ENCODE results near the gene ROR2. TPM values are rescaled to one million over a fixed set of nuclear protein-coding genes. Genes with fewer than 3 reads are reported as not detected.
"Not testable (repeated sequence)": the region's sequence is repeated elsewhere in the genome, so short reads cannot be mapped to it uniquely, and the experiment has no call there.

The ROR2 gene
- total and polyA plus RNA-seq, 11 donors: 0.18 to 9.0 (median 0.49) TPM

DNA sequence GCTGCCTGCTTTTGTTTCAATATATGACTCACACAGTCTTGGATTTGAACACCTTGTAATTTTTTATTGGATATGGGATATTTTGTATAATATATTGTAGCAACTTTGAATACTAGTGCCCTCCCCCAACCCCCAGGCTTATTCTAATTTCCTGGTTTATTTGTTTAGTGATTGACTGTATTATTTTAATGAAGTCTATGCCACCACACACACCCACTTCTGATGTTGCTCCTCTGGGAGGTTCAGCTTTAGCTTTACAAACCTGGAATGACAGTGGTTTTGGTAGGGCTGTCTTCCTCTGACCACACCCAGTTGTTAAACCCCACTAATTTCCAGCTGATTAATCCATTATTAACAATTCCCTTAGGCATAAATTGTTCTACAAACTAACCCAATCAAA lies 320.3 kb downstream of the ROR2 start:
- H3K27me3 ChIP-seq: no peaks in the 10 kb centered on the region
- no peak for TF ChIP-seq POLR2A (IDR thresholded peaks at IDR 0.05)
- TF ChIP-seq, protein P1, sequence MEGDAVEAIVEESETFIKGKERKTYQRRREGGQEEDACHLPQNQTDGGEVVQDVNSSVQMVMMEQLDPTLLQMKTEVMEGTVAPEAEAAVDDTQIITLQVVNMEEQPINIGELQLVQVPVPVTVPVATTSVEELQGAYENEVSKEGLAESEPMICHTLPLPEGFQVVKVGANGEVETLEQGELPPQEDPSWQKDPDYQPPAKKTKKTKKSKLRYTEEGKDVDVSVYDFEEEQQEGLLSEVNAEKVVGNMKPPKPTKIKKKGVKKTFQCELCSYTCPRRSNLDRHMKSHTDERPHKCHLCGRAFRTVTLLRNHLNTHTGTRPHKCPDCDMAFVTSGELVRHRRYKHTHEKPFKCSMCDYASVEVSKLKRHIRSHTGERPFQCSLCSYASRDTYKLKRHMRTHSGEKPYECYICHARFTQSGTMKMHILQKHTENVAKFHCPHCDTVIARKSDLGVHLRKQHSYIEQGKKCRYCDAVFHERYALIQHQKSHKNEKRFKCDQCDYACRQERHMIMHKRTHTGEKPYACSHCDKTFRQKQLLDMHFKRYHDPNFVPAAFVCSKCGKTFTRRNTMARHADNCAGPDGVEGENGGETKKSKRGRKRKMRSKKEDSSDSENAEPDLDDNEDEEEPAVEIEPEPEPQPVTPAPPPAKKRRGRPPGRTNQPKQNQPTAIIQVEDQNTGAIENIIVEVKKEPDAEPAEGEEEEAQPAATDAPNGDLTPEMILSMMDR (IDR thresholded peaks at IDR 0.05): no peak
- H3K27ac ChIP-seq: no peak overlapping the region
- H3K9me3 ChIP-seq: peaks cover 0 to 9% (median 0%) of the 10 kb centered on the region in 12 donors
- H3K4me1 ChIP-seq: no peaks in the 10 kb centered on the region
- H3K36me3 ChIP-seq: no peaks in the 10 kb centered on the region
- no peak overlapping the region for H3K4me3 ChIP-seq
- intact Hi-C loops (cut with DNase I): no loop called here
- ATAC-seq (no peak), DNase-seq (no peak)

DNA sequence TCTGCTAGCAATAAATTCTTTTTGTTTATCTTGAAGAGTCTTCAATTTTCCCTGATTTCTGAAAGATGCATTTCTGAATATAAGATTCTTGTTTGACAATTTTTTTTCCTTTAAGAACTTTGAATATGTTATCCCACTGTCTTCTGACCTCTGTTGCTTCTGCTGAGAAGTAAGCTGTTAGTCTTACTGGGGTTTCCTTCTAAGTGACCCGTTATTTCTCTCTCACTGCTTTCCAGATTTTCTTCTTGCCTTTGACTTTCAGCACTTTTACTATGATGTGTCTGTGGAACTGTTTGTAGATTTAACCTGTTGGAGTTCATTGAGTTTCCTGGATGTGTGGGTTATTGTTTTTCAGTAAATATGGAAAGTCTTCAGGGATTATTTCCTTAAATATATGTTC lies 321.1 kb downstream of the ROR2 start:
- DNase-seq (no peak), ATAC-seq (no peak)
- no peaks in the 10 kb centered on the region for H3K36me3 ChIP-seq
- no peak overlapping the region for H3K4me3 ChIP-seq
- no peak for TF ChIP-seq POLR2A (IDR thresholded peaks at IDR 0.05)
- TF ChIP-seq, protein P1 (IDR thresholded peaks at IDR 0.05): no peak
- intact Hi-C loops (cut with DNase I): no loop called here
- no peaks in the 10 kb centered on the region for H3K4me1 ChIP-seq
- H3K9me3 ChIP-seq: peaks cover 0 to 11% (median 0%) of the 10 kb centered on the region in 12 donors
- no peaks in the 10 kb centered on the region for H3K27me3 ChIP-seq
- H3K27ac ChIP-seq: no peak overlapping the region
- WGBS, 4 donors: 76 to 98% (median 90%) methylated on average over 1 of the region's 1 CpG

DNA sequence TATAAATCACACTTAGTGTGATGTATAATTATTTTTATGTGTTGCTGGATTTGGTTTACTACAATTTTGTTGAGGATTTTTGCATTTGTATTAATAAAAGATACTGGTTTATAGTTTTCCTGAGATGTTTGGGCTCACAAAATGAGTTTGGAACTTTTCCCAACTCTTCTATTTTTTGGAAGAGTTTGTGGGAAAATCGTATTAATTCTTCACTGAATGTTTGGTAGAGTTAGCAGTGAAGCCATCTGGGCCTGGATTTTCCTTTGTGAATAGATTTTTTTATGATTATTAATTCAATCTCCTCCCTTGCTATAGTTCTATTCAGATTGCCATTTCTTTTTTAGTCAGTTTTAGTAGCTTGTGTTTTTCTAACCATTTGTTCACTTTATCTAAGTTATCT lies 324.7 kb downstream of the ROR2 start:
- peaks cover 0 to 15% (median 0%) of the 10 kb centered on the region in 12 donors for H3K9me3 ChIP-seq
- intact Hi-C loops (cut with DNase I): no loop called here
- no peak for DNase-seq

DNA sequence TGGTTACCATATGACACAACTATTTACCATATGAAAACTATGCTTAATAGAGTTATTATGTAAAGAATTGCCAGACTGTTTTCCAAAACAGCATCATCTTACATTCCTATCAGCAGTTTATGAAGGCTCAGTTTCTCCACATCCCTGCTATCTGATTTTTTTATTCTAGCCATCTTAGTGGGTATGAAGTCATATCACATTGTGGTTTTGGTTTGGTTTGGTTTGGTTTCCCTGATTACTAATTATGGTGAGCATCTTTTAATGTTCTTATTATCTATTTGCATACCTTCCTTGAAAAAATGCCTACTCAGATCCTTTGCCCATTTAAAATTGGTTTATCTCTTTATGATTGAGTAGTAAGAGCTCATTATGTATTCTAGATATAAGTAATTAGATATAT lies 327.0 kb downstream of the ROR2 start:
- intact Hi-C loops (cut with DNase I): no loop called here
- no peaks in the 10 kb centered on the region for H3K4me1 ChIP-seq
- no peaks in the 10 kb centered on the region for H3K36me3 ChIP-seq
- no peaks in the 10 kb centered on the region for H3K27me3 ChIP-seq
- DNase-seq (no peak), ATAC-seq (no peak)
- TF ChIP-seq, protein P1 (IDR thresholded peaks at IDR 0.05): no peak
- TF ChIP-seq POLR2A (IDR thresholded peaks at IDR 0.05): no peak
- H3K27ac ChIP-seq: no peak overlapping the region
- H3K4me3 ChIP-seq: no peak overlapping the region
- peaks cover 0 to 7% (median 0%) of the 10 kb centered on the region in 12 donors for H3K9me3 ChIP-seq

More for the DNA sequence above, 324.7 kb downstream of the ROR2 start:
- TF ChIP-seq, protein P1 (IDR thresholded peaks at IDR 0.05): no peak
- no peak for TF ChIP-seq POLR2A (IDR thresholded peaks at IDR 0.05)
- Histone ChIP-seq H3K36me3 (no peaks in the 10 kb centered on the region), H3K27me3 (no peaks in the 10 kb centered on the region), H3K27ac (no peak overlapping the region), H3K4me3 (no peak overlapping the region), H3K4me1 (no peaks in the 10 kb centered on the region)
- ATAC-seq: no peak
- WGBS, 4 donors: 36 to 54% (median 44%) methylated on average over 1 of the region's 1 CpG

DNA sequence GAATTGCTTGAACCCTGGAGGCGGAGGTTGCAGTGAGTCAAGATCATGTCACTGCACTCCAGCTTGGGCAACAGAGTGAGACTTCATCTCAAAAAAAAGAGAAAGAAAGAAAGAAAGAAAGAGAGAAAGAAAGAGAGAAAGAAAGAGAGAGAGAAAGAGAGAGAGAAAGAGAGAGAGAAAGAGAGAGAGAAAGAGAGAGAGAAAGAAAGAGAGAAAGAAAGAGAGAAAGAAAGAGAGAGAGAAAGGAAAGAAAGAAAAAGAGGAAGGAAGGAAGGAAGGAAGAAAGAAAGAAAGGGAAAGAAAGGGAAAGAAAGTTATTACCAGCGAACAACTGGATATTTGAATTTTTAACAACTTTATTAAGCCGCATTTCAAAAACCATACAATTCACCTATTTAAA lies 327.9 kb downstream of the ROR2 start:
- 94 to 98% (median 95%) methylated on average over 3 of the region's 3 CpGs for WGBS, 4 donors
- H3K27me3 ChIP-seq; H3K9me3 ChIP-seq; DNase-seq; ATAC-seq; H3K4me3 ChIP-seq; intact Hi-C loops (cut with DNase I); H3K27ac ChIP-seq; H3K36me3 ChIP-seq; H3K4me1 ChIP-seq: not testable (repeated sequence)

DNA sequence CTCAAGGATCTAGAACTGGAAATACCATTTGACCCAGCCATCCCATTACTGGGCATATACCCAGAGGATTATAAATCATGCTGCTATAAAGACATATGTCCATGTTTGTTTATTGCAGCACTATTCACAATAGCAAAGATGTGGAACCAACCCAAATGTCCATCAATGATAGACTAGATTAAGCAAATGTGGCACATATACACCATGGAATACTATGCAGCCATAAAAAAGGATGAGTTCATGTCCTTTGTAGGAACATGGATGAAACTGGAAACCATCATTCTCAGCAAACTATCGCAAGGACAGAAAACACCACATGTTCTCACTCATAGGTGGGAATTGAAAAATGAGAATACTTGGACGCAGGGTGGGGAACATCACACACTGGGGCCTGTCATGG lies 336.0 kb downstream of the ROR2 start:
- H3K4me1 ChIP-seq; intact Hi-C loops (cut with DNase I); DNase-seq; ATAC-seq; H3K9me3 ChIP-seq; H3K36me3 ChIP-seq; H3K27ac ChIP-seq; H3K27me3 ChIP-seq; H3K4me3 ChIP-seq: not testable (repeated sequence)
- WGBS, 4 donors: 88 to 100% (median 96%) methylated on average over 2 of the region's 2 CpGs

Data from heart left ventricle (tissue), 16 donors.